NCI-H1092 treated with DMSO at 0.1 percent for 48 hours (cell line): Measurements from ENCODE around the gene ZNF341.

ENCODE experiments used
- DNase-seq: peaks from one replicate; lab custom pipeline; 2025; lab: John Stamatoyannopoulos, UW

ZNF341 gene

DNA sequence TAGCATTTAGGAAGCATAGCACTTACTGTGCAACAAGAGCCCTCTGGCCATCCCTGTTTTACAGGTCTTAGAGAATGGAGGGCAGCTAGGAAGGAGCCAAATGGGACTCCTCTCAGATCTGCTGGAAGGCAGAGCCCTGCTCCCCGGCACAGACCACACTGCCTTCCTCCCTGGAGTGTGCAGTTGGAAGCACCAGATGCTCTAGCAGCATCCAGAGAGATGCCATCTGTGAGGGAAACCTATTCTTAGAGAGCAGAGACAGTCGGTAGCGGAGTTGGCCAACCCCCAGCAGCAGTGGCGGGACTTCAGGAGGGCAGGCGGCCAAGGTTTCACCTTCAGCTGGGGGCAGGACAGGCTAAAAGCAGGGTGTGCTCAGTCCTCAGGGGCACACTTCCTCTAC is 28.9 kb upstream of the ZNF341 start:
- peak; percentile 46 for DNase-seq

- DNase-seq = no peak
These were observed 28.2 kb upstream of the ZNF341 start for GRCh38 chr20:33703498-33704137.

- no peak for DNase-seq
These were observed 27.4 kb upstream of the ZNF341 start for GRCh38 chr20:33704197-33704924.

- no peak for DNase-seq
These were observed 24.1 kb upstream of the ZNF341 start for GRCh38 chr20:33707668-33708067.

GRCh38 chr20:33709398-33709797 is 22.4 kb upstream of the ZNF341 start:
- DNase-seq = no peak

DNA sequence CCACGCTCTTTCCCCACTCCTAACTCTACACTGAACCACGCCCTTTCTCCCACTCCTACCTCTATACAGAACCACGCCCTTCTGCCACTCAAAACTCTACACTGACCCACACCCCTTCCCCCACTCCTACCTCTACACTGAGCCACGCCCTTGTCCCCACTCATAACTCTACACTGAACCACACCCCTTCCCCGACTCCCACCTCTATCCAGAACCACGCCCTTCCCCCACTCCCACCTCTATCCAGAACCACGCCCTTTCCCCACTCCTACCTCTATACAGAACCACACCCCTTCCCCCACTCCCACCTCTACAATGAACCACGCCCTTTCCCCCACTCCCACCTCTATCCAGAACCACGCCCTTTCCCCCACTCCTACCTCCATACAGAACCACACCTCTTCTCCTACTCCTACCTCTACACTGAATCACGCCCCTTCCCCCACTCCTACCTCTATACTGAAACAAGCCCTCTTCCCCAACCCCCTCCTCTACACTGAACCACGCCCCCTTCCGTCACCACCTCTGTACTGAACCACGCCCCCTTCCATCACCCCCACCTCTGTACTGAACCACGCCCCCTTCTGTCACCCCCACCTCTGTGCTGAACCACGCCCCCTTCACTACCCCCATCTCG is 21.8 kb upstream of the ZNF341 start:
- DNase-seq = no peak

DNA sequence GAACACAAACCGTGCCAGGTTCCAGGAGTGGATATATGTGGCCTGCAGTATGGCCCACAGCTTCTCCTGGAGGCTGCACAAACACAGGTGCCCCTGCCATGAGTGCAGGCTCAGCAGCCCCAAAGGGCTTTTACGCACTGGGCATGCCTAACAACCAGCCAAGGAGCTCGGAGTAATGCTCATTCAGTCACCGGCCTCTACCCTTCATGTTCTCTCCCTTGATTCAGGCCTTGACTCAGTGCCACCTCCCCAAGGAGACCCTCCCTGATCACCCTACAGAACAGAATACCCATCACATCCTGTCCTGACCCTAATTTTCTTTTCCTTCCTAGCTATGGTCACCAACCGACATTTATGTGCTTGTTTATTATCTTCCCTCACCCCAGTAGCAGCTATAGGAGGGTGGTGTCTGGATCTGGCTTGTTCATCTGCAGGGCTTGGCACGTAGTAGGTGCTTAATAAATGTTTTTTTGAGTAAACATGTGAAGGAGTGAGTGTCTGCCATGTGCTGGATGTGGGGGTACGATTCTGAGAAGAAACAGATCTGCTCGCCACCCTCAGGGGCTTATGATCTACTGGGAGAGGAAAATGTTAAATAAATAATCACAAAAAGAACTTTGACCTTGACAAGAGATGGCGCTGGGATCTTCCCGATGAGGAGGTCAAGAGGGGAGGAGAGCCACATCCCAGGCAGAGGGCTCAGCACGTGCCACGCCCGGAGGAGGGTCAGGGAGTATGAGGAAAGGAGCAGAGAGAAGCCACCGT is 20.9 kb upstream of the ZNF341 start:
- no peak for DNase-seq

DNA sequence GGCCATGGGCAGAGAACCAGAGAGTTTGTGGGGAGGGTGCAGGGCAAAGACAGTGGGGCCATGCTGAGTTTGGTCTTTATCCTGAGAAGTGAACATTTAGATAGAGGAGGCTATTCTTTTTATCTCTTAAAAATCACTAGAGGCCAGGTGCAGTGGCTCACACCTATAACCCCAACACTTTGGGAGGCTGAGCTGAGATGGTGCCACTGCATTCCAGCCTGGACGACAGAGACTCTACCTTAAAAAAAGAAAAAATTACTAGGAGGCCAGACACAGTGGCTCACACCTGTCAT is 20.4 kb upstream of the ZNF341 start:
- no peak for DNase-seq

DNA sequence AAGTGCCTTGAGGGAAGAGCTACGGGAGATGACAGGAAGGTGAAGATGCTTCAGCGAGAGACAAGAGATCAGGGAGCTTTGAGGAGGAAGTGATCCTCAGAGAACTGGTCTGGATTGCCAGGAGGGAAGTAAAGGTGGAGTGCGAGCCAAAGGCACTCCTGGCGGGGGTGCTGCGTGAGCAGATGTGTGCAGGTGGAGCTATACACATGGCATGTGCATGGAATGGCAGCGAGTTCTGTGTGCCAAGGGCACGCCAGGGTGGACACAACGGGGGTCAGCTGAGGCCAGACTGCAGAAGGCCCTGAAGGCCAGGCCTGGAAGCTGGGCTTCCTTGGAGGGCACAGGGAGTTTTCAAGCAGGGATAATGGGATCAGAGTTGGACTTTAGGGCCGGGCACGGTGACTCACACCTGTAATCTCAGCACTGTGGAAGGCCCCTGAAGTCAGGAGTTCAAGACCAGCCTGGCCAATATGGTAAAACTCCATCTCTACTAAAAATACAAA is 17.9 kb upstream of the ZNF341 start:
- no peak for DNase-seq

DNA sequence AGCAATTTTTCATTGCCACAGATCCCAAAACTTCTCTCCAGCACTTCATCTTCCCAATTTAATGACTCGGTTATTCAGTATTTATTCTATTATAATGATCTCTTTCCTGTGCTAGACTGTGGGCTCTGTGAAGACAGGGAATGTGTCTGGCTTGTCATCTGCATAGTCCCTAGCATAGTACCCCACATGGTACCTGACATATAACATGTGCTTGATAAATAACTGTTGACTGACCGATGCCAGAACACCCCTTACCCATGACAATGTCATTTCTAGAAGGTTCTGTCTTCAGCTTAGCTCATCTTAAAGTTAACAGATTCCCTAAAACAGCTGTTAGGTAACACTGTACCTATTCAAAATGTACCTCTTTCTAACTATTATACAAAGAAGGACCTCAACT is 15.3 kb upstream of the ZNF341 start:
- no peak for DNase-seq

DNA sequence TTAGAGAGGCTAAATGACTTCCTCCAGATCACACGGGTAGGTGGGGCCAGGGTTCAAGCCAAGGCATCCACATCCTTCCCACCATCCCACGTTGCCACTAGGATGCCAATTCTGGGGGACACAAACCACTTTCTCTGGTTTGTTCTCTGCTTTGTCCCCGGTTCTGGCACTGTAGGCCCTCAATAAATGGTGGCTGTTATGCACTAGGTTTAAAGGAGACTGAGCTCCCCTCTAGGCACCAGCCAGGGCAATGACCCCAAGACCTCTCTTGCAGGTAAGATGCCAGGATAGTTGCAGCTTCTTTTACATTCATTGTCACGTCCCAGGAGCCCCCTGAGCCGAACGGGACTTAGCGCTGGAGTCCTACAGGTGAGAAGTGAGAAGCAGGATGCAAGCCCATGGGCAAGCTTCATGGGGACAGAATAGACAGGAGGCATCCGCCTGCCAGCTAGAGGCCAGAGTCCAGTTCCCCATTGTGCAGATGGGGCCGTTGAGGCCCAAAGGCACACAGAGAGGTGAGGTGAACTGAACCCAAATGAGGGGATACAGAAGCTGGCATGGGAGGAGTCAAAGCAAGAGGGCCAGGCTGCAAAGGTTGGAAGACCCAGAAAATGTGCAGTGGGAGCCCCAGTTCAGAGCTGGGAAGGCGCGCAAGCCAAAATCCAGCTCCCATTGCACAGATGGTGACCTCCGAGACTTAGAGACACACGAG is 12.4 kb upstream of the ZNF341 start:
- no peak for DNase-seq

DNA sequence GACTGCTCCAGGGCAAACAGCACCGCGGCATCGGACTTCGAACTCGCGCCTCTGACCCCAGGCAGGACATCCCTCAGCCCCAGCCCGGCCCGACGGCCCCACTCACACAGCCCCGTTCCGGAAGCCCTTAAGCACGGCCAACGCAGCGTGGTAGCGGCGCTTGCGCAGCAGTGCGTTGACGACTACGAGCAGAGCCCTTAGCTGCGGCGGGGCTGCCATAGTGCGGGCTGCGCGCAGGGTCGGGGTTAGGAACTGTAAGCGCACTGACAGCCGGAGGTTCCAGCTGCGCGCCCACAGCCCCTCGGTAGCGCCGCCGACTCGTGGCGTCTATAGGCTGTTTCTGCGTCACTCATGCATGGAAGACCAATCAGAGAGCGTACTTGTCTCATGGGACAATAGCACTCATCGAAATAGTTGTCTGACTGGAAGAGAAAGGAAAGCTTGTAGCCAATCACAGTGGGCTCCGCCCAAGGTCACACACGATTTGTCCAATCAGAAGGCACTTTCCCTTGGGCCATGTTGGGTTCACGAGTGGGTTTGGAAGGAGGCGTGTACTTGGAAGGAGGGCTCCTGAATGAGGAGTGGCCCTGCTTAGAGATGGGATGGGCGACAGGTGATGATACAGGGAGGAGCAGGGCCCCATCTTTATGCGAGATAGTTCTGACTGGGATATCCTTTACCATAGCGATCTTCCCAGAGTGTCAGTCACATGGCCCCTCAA is 11.6 kb upstream of the ZNF341 start, which contains the start of gene PXMP4:
Gene PXMP4 (minus strand): TSS at position 322 of the 721 bp plus-strand sequence. CDS start 103 bp downstream, at position 219.
- peak; percentile 99 for DNase-seq

GRCh38 chr20:33721391-33722140 is 10.2 kb upstream of the ZNF341 start:
- DNase-seq = no peak

DNA sequence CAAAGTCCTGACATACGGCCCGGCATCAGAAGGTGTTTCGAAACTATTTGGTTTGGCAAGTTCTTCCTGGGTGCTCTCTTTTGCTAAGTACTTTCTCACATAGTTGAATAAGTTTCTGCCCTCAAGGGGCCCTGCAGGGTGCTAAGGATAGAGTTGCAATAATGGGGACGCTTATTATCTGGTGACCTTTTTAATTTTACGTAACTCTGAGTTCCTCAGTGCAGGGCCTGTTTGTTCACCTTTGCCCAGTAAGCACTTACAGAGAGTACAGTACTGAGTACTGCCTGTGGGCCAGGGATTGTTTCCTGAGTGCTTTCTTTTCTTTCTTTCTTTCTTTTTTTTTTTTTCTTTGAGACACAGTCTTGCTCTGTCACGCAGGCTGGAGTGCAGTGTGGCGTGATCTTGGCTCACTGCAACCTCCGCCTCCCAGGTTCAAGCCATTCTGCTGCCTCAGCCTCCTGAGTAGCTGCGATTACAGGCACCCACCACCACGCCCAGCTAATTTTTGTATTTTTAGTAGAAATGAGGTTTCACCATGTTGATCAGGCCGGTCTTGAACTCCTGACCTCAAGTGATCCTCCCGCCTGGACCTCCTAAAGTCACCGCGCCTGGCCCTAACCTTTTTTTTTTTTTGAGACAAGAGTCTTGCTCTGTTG is 7.2 kb upstream of the ZNF341 start:
- DNase-seq = no peak

DNA sequence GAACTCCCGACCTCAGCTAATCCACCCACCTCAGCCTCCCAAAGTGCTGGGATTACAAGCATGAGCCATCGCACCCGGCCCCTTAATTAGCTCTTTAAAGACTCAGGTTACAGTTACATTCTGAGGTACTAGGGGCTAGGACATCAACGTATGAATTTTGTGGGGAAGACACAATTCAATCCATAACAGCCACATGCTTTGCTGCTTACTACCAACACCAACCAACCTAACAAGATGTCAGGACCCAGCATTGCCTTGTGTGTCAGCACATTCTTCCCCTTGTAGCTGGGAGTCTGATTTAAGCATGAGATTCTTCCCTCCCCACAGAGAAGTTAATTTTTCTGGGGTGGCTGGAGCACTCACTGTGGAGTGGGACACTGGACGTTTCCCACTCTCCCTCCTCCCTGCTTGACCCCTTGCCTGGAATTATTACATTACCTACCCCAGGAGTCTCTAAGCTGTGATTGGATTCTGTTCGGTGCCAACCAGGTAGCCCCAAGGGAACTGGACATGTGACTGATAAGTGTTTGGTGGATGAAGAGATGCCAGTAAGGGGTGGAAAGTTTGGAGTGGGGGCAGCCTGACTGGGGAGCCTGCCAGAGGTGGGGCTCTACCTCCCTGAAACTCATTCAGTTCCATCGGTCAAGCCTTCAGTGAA is 6.1 kb upstream of the ZNF341 start:
- DNase-seq = no peak

GRCh38 chr20:33727115-33727479 is 4.7 kb upstream of the ZNF341 start:
- DNase-seq = no peak

GRCh38 chr20:33727806-33728205 is 4.0 kb upstream of the ZNF341 start:
- no peak for DNase-seq

GRCh38 chr20:33728463-33728862 is 3.3 kb upstream of the ZNF341 start:
- no peak for DNase-seq

DNA sequence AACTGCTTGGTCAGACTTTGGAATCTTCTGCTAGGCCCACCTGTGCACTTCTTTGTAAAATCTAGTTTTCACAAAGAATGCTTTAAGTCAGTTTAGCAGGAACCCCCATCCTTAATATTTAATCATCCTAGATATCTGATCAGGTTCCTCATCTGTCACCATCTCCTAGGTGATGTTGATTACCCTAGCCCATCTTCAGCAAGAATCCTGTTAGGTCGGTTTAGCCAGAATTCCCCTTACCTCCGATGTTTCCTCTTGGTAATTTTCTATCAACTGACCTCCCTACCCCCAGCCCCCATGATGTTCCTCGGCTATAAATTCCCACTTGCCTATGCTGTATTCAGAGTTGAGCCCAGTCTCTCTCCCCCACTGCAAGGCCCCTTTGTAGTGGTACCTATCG is 2.7 kb upstream of the ZNF341 start:
- DNase-seq = no peak
